Raji (cell line): ENCODE results near the gene OSBP2.

Experiments used
- POLR2A ChIP-seq: IDR thresholded peaks from 2 replicates; pipeline ENCODE4 v1.6.1; 2011; ENCODE audit warnings: low read depth, low read length, control low read depth; ENCODE audit not compliant: insufficient read depth

OSBP2 gene, protein sequence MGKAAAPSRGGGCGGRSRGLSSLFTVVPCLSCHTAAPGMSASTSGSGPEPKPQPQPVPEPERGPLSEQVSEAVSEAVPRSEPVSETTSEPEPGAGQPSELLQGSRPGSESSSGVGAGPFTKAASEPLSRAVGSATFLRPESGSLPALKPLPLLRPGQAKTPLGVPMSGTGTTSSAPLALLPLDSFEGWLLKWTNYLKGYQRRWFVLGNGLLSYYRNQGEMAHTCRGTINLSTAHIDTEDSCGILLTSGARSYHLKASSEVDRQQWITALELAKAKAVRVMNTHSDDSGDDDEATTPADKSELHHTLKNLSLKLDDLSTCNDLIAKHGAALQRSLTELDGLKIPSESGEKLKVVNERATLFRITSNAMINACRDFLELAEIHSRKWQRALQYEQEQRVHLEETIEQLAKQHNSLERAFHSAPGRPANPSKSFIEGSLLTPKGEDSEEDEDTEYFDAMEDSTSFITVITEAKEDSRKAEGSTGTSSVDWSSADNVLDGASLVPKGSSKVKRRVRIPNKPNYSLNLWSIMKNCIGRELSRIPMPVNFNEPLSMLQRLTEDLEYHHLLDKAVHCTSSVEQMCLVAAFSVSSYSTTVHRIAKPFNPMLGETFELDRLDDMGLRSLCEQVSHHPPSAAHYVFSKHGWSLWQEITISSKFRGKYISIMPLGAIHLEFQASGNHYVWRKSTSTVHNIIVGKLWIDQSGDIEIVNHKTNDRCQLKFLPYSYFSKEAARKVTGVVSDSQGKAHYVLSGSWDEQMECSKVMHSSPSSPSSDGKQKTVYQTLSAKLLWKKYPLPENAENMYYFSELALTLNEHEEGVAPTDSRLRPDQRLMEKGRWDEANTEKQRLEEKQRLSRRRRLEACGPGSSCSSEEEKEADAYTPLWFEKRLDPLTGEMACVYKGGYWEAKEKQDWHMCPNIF

DNA sequence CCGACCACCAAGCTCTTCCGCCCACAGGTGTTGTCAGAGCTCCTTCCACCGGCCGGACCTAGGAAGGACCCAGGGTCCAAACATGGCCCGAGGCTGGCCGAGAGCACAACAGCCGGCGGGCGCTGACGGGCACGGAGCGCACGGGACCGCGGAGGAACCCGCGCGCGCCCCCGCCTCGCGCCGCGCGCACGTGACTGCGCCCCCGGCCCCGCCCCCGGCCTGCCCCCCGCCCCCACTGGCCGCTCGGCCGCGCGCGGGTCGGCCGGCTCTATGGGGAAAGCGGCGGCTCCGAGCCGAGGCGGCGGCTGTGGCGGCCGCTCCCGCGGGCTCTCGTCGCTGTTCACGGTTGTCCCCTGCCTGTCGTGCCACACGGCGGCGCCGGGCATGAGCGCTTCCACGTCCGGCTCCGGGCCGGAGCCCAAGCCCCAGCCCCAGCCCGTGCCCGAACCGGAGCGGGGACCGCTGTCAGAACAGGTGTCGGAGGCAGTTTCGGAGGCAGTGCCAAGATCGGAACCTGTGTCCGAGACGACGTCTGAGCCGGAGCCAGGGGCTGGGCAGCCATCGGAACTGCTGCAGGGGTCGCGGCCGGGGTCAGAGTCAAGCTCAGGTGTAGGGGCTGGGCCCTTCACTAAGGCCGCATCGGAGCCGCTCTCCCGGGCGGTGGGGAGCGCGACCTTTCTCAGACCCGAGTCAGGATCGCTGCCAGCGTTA, at the start of gene OSBP2:
TSS of gene OSBP2 (plus strand) at position 235 of the 711 bp plus-strand sequence. CDS start at position 271, 36 bp downstream.
- TF ChIP-seq POLR2A = no peak

DNA sequence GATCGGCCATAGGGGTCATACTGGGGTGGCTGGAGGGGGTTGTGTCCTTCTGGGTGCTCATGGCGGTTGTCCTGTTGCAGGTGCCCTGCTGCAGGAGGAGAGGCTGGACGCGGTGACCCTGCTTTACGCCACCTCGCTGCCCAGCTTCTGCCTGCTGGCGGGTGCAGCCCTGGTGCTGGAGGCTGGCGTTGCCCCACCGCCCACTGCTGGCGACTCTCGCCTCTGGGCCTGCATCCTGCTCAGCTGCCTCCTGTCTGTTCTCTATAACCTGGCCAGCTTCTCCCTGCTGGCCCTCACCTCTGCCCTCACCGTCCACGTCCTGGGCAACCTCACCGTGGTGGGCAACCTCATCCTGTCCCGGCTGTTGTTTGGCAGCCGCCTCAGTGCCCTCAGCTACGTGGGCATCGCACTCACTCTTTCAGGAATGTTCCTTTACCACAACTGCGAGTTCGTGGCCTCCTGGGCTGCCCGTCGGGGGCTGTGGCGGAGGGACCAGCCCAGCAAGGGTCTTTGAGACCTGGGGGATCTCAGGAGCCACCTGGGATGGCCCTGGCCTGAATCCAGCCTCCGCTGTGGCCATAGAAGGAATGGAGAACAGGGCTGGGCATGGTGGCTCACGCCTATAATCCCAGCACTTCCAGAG, 48.0 kb upstream of the OSBP2 start:
- TF ChIP-seq POLR2A = no peak

DNA sequence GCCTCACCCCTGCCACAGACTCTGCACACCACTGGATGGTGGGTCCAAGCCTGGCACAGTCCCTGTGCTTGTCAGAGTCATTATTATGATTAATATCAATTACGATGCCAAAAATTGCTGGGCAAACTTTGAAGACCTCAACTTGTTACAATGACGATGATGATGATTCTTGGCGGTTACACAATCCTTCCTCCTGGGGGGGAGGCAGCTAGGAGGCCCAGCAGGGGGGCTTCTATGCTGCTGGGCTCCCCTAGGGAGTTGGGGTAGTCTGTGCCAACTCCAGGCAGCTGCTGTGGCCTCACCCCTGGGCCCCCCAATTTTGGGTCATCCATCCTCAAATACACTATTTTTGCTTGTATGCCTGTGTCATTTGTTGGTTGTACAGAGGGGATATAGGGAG, 47.1 kb upstream of the OSBP2 start:
- TF ChIP-seq POLR2A = no peak

DNA sequence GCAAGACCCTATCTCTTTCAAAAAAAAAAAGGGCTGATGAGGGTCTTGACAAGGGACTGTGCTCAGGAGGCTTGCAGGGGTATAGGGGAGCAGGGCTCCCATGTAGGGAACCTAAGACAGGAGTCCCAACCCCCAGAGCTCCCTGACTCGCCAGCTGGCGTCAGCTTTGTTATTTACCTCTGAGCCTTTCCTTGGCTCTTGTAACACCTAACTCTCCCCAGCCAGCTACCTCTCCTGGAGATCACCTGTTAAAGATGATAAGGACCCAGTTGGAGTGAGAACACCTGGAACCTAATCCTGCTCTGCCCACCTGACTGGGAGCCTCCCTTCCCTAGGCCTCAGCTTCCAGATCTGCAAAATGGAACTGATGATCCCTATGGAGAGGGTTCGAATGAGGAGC, 45.8 kb upstream of the OSBP2 start:
- TF ChIP-seq POLR2A = no peak

DNA sequence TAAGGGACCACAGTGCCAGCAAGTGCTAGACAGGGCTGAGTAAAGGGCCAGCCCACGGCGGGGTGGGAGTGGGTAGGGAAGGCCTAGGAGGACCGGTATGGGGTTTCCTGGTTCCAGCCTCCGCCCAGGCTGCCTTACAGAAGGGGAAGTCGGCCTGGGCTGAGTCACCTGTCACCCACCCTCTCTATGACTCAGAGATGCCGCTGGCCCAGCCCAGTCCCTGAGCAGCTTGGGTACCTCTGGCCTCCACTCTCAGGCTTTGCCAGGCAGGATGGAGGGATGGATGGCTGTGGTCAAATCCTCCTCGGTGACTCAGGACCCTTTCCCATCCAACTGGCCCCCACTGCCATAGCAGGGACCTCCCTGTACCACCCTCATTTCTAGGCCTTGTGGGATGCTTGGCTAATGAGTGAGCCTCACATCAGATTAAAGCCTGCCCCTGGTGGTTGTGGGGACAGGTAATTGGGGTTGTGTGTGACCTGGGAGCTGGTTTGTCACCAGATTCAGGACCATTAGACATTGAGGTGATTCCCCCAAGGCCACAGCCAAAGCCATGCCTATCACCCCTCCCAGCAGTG, 45.2 kb upstream of the OSBP2 start:
- no peak for TF ChIP-seq POLR2A

DNA sequence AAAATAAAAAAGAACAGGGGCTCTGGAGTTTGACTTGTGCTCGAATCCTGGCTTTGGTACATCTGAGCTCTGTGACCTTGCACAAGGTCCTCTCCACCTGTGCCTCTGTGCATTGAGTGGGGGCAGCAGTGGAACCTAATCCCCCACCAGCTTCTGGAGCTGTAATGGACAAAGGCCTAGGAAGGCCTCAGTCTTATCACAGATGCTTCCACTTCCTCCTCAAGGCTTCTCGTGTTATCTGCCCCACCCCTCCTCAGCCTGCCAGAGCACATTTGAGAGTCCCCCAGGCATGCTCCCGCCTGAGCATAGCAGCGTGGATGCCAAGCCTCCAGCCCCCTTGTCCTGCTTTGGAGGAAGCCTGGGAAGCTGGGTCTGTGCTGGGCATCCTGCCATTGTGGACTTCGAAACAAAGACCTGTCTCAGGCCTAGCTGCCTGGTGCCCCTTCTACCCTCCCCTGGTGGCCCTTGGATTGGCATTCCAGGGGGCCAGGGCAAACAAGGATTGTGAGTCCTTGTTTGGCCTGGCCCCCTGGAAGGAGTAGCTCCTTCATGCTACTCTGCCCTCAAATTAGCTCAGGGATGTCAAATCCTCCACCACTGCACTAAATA, 44.1 kb upstream of the OSBP2 start:
- TF ChIP-seq POLR2A = no peak

DNA sequence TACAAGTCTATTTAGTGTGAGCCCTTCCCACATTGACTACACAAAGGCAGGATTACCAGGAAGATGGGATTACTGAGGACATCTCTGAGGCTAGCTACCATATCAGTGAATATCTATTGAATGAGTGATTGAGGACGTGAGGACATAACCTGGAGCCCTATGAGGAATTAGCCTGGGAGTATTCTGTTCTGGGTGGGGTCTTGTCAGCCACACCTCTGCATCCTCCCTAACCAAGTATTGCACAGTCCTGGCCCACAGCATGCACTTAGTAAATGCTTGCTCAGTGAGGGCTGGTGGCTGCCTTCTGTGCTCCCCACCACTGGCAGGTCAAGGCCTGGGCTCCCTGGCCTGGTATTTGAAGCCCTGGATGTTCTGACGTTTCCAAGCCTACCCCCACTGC, 41.8 kb upstream of the OSBP2 start:
- TF ChIP-seq POLR2A = no peak

DNA sequence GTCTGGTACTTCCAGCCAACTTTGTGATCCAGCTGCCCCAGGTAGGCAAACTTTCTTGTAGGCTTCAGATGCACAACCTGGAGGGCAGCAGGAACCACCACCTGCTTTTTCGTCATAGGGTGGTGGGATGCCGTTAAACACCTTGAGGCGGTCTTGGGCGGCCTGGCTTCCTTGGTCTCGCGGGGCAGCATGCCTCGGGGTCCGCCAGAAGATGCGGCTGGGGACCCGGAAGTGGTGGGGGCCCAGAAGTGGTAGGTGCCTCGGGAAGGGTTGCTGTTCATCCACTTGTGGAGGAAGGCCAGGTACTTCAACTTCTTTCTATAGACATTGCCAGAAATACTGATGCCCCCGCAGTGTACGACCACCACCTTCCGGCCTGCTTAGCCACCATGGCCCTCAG, 40.3 kb upstream of the OSBP2 start:
- no peak for TF ChIP-seq POLR2A

DNA sequence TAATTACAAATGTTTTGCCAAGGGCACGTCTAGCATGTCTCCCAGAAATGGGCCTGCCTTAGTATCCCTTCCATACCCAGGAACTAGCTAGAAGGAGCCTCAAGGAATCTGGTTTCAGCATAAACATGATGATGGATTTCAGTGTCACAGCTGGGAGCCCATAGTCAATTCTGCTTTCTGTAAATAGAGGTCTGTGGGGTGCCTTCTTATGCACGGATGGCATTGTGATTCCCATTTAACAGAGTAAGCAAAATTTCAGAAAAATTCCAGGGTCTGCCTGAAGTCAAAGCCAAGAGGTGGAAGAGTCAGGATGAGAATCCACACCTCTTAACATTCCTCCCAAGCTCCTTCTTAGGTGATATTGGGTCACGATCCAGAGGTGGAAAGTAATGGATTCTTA, 39.1 kb upstream of the OSBP2 start:
- TF ChIP-seq POLR2A = no peak

DNA sequence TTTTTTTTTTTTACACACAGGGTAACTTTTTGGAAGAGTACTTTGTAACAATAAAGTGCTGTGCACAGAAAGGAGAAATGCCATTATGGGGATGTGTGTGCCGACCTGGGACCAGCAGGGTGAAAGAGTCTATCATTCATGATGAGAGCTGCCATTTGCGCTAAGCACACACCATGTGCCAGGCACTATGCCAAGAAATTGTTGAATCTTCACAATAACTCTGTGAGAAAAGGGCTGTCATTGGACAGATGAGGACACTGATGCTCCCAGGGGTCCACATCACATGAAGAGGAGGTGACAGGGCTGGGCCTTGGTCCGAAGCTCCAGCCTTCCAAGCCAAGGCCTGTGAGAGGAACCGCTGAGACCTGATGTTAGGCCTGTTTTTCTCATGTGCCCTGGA, 32.6 kb upstream of the OSBP2 start:
- no peak for TF ChIP-seq POLR2A

DNA sequence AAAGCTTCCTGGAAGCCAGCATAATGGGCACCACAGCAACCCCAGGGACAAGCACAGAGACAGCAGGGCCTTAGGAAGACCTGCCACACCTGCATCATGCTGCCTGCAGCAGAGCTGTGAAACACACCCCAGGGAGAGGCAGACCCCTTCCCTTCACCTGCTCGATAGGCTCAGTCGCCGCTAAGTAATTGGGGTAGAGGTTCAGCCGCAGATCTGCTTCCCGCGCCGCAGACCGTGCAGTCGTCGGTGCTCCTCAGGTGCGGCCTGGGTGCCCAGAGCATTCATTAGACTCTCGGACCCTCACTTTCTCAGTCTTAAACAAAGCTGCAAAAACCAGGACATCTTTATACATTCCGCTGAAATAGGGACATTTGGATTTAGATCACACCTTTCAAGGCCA, 29.9 kb upstream of the OSBP2 start:
- no peak for TF ChIP-seq POLR2A

DNA sequence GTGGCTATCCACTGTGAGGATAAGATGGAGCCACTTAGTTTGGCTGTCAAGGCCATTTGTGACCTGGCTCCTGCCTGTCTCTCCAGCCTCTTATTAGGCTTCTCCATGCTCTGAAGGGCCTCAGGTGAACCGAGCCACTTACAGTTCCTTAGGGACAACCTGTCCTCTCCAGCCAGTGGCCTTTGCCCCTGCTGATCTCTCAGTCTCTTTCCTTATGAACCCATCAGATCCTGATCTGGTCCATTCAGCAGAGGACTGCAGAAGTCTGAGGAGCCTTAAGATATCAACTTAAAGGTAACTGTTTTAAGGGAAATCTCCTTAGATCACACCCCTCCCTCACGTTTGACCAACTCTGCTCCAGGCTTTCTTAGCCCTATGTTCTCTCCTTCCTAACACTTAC, 29.4 kb upstream of the OSBP2 start:
- TF ChIP-seq POLR2A = no peak

DNA sequence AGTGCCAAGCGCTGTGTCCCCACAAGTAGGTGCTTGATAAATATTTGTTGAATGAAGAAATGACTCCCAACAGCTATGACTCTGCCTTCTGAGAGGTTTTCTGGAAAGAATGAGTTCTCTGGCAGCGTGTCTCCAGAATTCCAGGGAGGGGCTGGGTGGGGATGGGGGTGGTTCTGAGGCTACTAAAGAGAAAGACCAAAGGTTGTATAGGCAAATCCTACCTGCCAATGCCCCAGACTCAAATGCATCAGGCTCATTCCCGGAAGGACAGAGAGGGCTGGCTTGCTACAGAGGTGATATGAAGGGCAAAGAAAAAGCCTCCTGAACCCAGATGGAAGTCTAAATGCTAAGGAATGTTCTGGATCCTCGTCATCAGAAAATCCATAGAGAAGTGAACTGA, 28.9 kb upstream of the OSBP2 start:
- no peak for TF ChIP-seq POLR2A

DNA sequence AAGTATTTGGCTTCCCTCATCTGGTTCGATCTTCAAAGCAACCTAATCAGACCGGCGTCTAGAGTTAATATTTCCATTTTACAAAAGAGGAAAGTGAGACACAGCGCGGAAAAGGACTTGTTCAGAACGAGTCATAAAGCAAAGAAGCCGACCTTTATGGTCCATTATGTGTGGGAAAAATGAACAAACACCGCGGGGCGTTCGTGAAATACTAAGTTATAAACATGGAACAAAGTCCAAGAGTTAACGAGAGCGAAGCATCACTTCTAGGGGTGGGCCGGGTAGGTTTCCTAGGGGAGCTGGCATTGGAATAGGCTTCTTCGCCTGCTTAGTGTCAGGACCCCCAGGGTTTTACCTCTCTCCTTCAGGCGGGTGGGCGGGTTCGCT, 27.6 kb upstream of the OSBP2 start:
- TF ChIP-seq POLR2A = no peak
